Measurements from ENCODE around the gene GRIN2C.

GRCh38 chr17:74830861-74831260 lies 28.8 kb downstream of the GRIN2C start:
- TF ChIP-seq CTCF (IDR thresholded peaks at IDR 0.05; ENCODE audit: insufficient read depth, low read depth, low read length) (no peak), EZH2 (IDR thresholded peaks at IDR 0.05; ENCODE audit: insufficient read depth, low read length) (no peak)
